SW480 (cell line): ENCODE measurements around the gene DSCAML1.

ENCODE experiments used
- DNase-seq: peaks from one replicate; pipeline ENCODE4 v3.0.0-alpha.2; 2016; ENCODE audit warnings: low spot score

DSCAML1 gene

GRCh38 chr11:117752071-117752470, 44.9 kb downstream of the DSCAML1 start:
- no peak for DNase-seq

GRCh38 chr11:117750916-117751662, 45.9 kb downstream of the DSCAML1 start:
- no peak for DNase-seq

- no peak for DNase-seq
Observed at GRCh38 chr11:117750357-117750756, 46.7 kb downstream of the DSCAML1 start.

GRCh38 chr11:117749541-117749910, 47.5 kb downstream of the DSCAML1 start:
- no peak for DNase-seq

DNA sequence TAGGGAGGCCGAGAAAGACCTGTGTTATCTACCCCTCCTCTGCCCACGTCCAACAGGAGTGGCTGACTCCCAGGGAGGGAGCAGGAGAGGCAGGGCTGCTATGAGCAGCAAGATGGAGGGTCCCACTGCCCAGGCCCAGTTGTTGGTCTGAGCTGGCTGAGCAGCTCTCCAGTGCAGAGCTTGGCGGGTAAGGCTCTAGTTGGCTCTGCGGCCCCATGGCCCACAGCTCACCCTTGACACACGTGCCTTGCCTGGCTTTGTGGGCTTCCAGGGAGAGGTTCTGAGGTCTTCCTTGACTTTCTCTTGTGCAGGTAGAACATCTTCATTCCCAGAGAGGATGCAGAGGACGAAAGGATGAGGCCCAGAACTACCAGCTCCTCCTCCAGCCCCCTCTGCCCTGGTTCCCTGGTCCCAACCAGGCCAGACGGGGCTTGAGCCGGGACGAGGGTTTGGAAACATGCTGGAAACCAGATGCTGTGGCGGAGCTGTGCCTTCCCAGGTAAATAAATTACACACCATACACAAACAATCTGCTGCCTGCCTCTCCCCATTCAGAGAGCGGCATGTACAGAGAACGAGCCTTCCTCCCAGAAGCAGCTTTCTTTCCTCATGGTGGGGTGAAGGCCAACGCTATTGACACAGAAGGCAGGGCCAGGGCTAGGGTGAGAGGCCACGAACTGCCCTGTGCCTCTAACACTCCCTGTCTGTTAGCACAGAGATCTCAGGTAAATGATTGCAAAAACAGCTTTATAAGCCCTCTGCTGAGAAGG, 48.1 kb downstream of the DSCAML1 start:
- no peak for DNase-seq

GRCh38 chr11:117747892-117748291, 49.1 kb downstream of the DSCAML1 start:
- no peak for DNase-seq

- no peak for DNase-seq
Observed at GRCh38 chr11:117745346-117745745, 51.7 kb downstream of the DSCAML1 start.

GRCh38 chr11:117744471-117745150, 52.4 kb downstream of the DSCAML1 start:
- no peak for DNase-seq

DNA sequence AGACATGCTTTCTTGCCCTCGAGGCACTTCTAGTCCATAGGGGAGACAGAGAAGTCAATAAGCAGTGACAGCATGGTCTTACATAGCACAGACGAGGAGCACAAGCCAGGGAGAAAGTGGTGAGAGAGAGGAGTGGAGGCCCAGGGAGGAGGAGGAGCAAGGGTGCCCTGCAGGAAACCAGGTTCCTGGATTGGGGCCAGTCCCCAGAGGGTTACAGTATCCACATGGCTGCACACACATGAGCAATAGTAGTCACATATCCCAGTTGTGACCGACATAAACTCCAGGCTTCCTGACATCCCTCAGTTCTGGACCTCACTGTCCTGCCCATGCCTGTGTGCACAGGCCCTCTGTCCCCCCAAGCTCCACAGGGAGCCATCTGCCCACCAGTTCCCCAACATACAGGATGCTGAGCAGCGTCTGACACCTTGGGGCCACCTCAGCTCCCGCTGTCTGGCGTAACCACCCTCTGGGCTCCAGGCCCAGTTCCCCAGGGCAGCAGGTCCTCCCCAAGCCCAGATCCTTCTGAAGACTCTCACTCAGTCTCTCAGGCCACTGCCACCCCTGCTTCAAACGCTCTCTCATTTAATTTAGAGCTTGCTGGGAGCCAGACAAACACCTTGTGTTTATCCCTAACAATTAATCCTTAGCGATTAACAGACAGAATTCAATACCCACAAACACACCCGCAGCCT, 53.7 kb downstream of the DSCAML1 start:
- DNase-seq = no peak

DNA sequence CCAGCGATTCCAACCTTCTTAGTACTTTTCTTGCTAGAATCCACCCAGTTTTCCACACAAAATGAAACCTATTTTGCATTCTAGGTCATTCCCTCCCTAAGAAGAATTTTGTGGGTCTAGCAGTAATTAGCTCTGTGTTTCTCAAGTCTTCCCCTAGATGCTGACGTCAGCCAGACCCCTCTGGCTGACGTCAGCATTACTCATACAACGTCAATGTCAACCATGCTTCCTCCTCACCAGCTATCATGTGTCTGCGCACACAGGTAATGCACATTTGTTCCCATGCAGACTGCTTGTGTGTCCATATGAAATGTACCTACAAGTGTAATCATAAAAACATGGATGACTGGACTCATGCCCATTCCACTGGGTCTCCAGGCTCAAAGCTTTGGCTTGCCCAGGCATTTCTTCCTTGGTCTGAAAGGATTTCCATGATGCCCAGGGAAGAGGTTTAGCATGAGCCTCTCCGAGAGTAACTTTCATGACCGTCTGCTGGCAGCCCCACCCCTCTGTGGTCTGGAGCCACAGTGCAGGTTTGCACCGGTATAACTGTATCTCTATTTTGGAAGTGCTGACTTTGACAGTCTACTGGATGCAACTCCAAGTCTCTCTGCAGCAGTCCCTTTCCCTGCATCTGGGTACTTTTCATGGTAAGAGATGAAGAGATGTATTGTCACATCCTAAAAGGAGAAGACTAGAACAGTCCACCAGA, 58.6 kb downstream of the DSCAML1 start:
- DNase-seq = no peak

DNA sequence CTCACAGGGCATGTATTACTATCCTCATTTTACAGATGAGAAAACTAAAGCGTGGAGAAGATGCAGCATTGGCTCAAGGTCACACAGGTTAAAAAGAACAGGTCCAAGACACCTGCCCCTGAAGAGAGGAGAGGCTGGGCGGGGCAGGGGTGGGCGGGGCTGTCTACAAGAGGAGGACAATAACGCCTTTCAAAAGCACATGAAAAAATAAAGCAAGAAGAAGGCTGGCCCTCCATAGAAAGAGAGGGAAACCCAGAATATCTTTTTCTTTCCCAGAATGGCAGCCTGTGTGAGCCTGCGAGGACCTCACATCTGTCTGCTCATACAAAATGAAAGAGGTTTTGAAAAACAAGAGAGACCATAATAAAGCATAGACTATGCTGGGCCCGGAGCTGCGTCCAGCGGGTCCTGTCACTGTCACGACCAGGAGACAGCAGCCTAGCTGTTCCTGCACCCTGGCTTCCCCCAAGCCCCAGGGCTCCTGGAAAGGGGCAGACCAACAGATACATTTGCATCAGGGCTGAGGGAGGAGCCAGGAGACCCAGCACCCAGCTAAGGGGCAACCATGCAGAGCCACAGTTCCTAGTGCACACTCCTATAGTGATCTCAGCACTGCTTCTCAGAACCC, 61.6 kb downstream of the DSCAML1 start:
- no peak for DNase-seq

GRCh38 chr11:117734601-117735024, 62.4 kb downstream of the DSCAML1 start:
- DNase-seq = no peak

DNA sequence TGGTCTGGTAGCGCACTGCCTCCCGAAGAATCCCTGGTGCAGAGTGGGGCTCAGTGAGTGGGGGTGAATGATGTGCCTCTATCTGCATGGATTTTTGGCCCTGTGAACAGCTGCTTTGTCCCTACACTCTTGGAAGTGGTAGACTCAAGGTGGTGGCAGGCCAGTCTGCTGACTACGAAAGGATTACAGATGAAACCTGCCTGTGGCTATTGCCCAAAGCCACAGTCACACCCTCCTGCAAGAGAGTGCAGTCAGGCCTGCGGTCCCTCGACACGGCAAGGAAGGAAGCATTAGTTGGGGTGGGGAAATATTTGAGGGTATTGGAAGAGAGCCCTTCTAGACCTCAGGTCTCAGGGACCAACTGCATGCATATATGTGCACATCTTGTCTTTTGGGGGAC, 63.7 kb downstream of the DSCAML1 start:
- no peak for DNase-seq

DNA sequence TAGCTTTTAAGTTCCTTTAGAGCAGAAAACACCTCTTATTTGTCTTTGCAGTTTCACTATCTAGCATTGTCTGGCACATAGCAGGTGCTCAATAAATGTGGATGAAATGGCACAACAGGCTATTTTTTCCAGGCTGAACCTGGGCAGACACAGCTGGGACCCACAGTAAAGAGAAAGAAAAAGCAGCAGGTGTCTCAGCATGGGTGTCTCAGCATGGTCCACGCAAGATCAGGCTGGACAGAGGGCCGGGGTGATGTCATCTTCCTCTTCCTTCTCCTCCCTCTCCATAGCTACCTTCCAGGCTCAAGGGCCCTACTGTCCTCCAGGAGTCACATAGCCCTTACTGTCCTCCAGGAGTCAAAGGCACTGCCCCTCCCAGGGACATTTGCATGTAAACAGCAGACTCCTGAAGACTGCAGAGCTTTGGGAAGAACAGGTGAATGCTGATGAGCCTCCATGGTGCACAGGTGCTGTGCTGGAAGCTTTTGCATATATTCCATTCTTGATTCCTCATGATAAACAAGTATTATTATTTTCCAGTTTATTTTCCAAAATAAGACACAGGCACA, 65.2 kb downstream of the DSCAML1 start:
- DNase-seq = no peak

GRCh38 chr11:117730208-117730800, 66.7 kb downstream of the DSCAML1 start:
- DNase-seq = no peak

DNA sequence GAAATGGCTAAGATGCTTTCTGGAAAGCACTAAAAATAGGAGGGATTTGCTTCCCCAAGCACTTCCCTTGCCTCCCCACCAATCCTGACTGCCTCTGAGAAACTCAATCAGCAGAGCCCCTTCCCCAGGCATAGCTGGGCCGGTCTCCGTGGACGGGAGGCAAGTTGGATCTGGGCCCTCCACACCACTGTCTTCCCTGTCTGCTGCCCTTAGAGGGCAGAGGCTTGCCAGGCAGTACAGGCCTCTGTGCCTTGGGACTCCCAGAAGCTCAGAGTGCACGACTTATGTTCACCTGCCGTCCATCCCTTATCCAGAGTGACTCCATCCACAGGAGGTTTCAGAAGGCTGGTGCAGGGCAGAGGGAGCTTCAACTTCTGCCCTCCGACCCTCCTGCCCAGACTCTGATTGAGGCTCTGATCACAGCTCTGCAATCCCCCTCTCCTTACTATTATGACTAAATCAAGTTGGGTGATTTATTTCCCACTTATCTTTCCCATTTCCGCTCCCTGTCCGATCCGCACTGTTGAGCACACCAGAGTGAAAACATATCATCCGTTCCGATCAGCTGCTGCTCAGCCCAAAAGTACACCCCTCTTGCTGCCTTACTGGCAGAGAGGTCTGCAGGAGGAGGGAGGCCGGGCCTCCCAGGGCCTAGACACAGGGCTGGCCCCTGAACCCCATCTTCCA, 71.8 kb downstream of the DSCAML1 start:
- DNase-seq = no peak

GRCh38 chr11:117724621-117725020, 72.4 kb downstream of the DSCAML1 start:
- no peak for DNase-seq

- no peak for DNase-seq
Observed at GRCh38 chr11:117724104-117724503, 72.9 kb downstream of the DSCAML1 start.

DNA sequence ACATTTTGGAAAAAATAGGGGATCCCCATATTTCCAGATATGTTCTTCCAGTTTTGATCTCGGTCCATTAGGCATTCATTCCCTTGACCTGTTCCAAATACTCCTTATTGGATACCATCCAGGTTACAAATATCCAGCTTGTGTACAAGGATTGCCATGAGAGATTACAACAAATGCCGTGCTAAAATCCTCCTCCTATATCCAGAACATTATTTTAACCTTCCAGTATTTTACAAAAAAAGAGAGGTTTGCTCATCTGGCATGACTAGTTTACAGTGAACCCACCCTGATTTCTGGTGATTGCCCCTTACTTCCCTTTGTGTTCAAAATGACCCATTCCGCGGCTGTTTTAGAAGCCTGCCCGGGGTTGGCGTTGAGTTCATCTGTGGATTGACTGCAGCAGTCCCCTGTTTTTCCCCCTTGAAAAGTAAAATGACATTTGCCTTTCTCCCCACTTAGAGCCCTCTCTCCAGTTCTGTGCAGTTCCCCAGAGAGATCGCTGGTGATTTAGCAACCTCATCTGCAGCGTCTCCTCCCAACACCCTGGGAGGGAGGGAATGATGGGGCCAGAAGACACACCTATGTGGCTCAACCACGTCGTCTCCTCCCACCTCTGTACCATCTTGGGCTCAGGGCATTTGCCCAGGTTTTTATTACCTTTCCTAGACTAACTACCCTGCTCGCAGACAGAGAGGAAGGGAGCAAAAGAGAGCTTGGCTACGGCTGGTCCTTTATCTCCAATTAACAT, 73.6 kb downstream of the DSCAML1 start:
- no peak for DNase-seq
